ENCODE measurements around the gene NAE1. TPM values are rescaled to one million over a fixed set of nuclear protein-coding genes. Genes with fewer than 3 reads are reported as not detected.

The NAE1 gene
- total and polyA plus RNA-seq, 8 donors: 4.5 to 72.1 (median 28.8) TPM

DNA sequence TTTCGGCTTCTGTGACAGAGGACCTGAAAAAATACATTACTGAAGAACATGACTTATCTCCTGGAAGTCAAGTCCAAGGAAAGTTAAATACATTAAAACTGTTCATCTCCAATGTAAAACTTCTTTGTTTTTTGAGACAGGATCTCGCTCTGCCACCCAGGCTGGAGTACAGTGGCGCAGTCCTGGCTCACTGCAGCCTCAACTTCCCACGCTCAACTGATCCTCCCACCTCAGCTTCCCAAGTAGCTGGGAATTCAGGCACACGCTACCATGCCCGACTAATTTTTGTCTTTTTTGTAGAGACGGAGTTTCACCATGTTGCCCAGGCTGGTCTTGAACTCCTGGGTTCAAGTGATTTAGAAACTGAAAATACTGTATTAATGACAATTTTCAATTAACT, 19.7 kb downstream of the NAE1 start:
- no peak overlapping the region for H3K4me3 ChIP-seq
- no peaks in the 10 kb centered on the region for H3K4me1 ChIP-seq
- DNase-seq: no peak
- peaks cover 32 to 100% (median 99%) of the 10 kb centered on the region in 4 donors for H3K36me3 ChIP-seq
- WGBS, 5 donors: 92 to 99% (median 97%) methylated on average over 7 of the region's 7 CpGs
- no peak overlapping the region for H3K27ac ChIP-seq
- TF ChIP-seq, protein P1, sequence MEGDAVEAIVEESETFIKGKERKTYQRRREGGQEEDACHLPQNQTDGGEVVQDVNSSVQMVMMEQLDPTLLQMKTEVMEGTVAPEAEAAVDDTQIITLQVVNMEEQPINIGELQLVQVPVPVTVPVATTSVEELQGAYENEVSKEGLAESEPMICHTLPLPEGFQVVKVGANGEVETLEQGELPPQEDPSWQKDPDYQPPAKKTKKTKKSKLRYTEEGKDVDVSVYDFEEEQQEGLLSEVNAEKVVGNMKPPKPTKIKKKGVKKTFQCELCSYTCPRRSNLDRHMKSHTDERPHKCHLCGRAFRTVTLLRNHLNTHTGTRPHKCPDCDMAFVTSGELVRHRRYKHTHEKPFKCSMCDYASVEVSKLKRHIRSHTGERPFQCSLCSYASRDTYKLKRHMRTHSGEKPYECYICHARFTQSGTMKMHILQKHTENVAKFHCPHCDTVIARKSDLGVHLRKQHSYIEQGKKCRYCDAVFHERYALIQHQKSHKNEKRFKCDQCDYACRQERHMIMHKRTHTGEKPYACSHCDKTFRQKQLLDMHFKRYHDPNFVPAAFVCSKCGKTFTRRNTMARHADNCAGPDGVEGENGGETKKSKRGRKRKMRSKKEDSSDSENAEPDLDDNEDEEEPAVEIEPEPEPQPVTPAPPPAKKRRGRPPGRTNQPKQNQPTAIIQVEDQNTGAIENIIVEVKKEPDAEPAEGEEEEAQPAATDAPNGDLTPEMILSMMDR (IDR thresholded peaks at IDR 0.05): no peak
- intact Hi-C loops (cut with DNase I; ENCODE audit: low total_unique reads): no loop called here
- H3K27me3 ChIP-seq: no peaks in the 10 kb centered on the region
- no peaks in the 10 kb centered on the region for H3K9me3 ChIP-seq

DNA sequence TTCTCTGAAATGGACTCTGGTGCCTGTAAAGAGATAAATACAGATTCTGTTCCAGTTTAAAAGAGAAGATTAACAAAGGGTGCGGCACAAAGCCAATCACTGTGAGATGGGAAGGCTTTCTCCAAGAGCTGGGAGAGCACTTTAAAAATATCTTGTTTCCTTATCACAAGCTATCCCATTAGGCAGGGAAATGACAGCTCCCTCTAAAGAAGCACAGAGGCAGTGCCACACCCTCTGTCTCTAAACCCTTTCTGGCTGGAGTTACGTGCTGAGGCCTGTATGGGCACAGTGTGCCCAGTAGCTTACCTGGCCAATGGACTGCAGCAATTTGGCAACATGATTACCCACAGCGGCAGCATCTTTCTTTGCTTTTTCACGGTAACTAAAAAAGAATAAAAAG, 20.4 kb downstream of the NAE1 start:
- 85 to 95% (median 95%) methylated on average over 4 of the region's 4 CpGs for WGBS, 5 donors

DNA sequence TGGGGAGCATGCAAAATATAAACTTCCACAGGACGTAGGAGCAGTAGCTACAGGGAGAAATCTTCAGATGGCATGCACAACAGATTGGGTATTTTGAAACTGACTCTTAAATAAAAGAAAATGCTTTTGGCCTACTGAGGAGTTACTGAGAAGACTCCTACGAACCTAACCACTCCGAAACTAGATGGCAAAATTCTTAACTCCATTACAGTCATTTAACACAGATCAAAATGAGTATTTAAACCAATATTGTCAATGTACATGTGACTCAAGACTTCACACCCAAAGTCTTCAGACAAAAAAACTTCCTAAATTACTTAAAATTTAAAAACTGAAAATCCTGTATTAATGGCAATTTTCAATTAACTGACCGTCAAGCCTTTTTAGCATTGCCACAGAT, 21.0 kb downstream of the NAE1 start:
- WGBS, 5 donors: 90 to 95% (median 94%) methylated on average over 4 of the region's 4 CpGs
- H3K4me1 ChIP-seq: no peaks in the 10 kb centered on the region
- no peak for DNase-seq
- H3K36me3 ChIP-seq: peaks cover 39 to 100% (median 99%) of the 10 kb centered on the region in 4 donors
- no peak overlapping the region for H3K4me3 ChIP-seq
- H3K27ac ChIP-seq: no peak overlapping the region
- H3K9me3 ChIP-seq: no peaks in the 10 kb centered on the region
- TF ChIP-seq POLR2AphosphoS5 (IDR thresholded peaks at IDR 0.05) (no peak), POLR2A (IDR thresholded peaks at IDR 0.05) (no peak), EP300 (IDR thresholded peaks at IDR 0.05) (no peak)
- TF ChIP-seq, protein P1 (IDR thresholded peaks at IDR 0.05): no peak
- intact Hi-C loops (cut with DNase I; ENCODE audit: low total_unique reads): no loop called here
- H3K27me3 ChIP-seq: no peaks in the 10 kb centered on the region

More for the DNA sequence above, 20.4 kb downstream of the NAE1 start:
- H3K9me3 ChIP-seq: no peaks in the 10 kb centered on the region
- no peaks in the 10 kb centered on the region for H3K27me3 ChIP-seq
- H3K27ac ChIP-seq: no peak overlapping the region
- DNase-seq: no peak
- H3K4me1 ChIP-seq: no peaks in the 10 kb centered on the region
- intact Hi-C loops (cut with DNase I; ENCODE audit: low total_unique reads): no loop called here
- TF ChIP-seq POLR2A (IDR thresholded peaks at IDR 0.05) (no peak), POLR2AphosphoS5 (IDR thresholded peaks at IDR 0.05) (no peak), EP300 (IDR thresholded peaks at IDR 0.05) (no peak)
- TF ChIP-seq, protein P1 (IDR thresholded peaks at IDR 0.05): no peak
- H3K36me3 ChIP-seq: peaks cover 33 to 100% (median 99%) of the 10 kb centered on the region in 4 donors
- no peak overlapping the region for H3K4me3 ChIP-seq

DNA sequence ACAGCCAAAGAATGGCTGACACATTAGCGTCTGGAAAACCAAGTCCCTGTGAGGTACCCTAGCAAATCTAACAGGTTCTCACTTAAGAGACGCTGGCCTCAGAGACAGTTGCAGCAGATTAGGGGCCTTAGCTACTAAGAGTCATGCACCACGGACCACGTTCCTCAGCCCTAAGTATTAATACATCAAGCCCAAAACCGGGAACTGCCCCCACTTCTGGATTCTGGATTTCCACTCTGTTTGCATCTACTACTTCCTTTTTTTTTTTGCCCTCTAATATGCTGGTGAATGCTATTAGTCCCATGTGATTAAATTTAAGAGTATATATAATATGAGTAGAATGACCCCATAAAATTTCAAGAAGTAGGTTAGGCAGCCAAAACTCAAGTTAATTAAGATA, 28.6 kb downstream of the NAE1 start:
- 91 to 98% (median 92%) methylated on average over 5 of the region's 5 CpGs for WGBS, 5 donors
- Histone ChIP-seq H3K36me3 (peaks cover 22 to 64% (median 64%) of the 10 kb centered on the region in 4 donors), H3K27me3 (no peaks in the 10 kb centered on the region), H3K4me3 (no peak overlapping the region), H3K4me1 (no peaks in the 10 kb centered on the region), H3K9me3 (no peaks in the 10 kb centered on the region), H3K27ac (no peak overlapping the region)
- intact Hi-C loops (cut with DNase I; ENCODE audit: low total_unique reads): no loop called here
- no peak for DNase-seq
- TF ChIP-seq, protein P1 (IDR thresholded peaks at IDR 0.05): no peak
- TF ChIP-seq POLR2AphosphoS5 (IDR thresholded peaks at IDR 0.05) (no peak), EP300 (IDR thresholded peaks at IDR 0.05) (no peak), POLR2A (IDR thresholded peaks at IDR 0.05) (no peak)
